GM12892 (cell line): Measurements from ENCODE around the gene ALKBH3.

ENCODE experiments used
- DNase-seq: peaks from one replicate; pipeline ENCODE4 v3.0.0; 2011; ENCODE audit not compliant: insufficient read length
- FAIRE-seq: peaks from 2 replicates; lab custom pipeline; 2011; peaks lifted over from hg19 to GRCh38; lab: Jason Lieb, UNC
- POLR2A ChIP-seq: IDR thresholded peaks from 2 replicates; pipeline ENCODE4 v1.6.1; 2011; ENCODE audit warnings: low read depth, low read length, control low read depth
- POLR2AphosphoS5 ChIP-seq: IDR thresholded peaks from 2 replicates; pipeline ENCODE4 v1.6.1; 2011; ENCODE audit warnings: low read depth, low read length, control low read depth
- TAF1 ChIP-seq: IDR thresholded peaks from 2 replicates; pipeline ENCODE4 v1.6.1; 2011; ENCODE audit warnings: low read depth, mild to moderate bottlenecking, control low read depth, low read length, borderline replicate concordance

The ALKBH3 gene

DNA sequence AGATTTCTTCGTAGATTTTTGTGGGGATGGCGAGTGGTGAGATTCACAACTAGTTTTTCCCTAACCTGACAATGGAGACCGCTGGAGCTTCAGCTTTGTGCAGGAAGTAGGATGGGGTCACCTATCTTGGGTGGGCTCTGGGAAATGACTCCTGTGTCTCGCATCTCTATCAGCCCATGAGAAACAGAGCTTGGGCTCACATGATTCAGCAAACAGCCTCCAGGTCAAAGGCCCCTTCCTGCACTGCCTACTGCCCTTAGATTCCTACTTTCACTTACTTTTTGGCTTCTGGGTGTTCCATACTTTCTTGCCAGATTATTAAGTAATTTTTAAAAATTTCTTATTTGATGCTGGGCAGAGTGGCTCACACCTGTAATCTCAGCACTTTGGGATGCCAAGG lies 88.1 kb downstream of the ALKBH3 start:
- DNase-seq = no peak
- TF ChIP-seq TAF1 (no peak), POLR2A (no peak)
- no peak for FAIRE-seq

DNA sequence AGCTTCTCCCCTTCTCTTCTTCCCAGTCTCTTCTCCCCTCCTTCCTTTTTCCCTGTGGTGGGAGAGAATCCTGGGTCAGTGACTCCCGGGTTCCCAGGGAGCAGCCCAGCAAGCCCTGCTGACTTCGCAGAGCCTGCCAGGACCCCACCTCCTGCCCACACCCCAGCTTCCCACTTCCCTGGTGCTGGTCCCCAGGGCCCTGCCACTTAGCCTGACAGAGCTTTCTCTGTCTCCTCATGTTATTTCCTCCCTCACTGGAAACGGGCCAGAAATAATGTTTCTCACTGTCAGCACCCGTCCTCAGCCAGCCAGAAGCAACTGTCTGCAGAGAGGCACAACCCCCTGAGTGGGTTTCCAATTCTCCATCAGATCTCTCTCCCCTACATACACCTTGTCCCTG lies 88.9 kb downstream of the ALKBH3 start:
- DNase-seq = no peak
- no peak for FAIRE-seq
- TF ChIP-seq TAF1 = no peak
- no peak for TF ChIP-seq POLR2A
- no peak for TF ChIP-seq POLR2AphosphoS5
